ENCODE results near the gene PRDM10. TPM values are rescaled to one million over a fixed set of nuclear protein-coding genes. Genes with fewer than 3 reads are reported as not detected.

Gene PRDM10
- total RNA-seq, 4 donors from 2014 or later, result 7.8 to 18.6 (median 9.7) TPM

- Histone ChIP-seq H3K27me3 (no peaks in the 10 kb centered on the region), H3K36me3 (peaks cover 49 to 55% of the 10 kb centered on the region in 2 donors), H3K27ac (peak overlapping the region; percentile 16 to 98 (median 79)), H3K9me3 (no peaks in the 10 kb centered on the region), H3K4me3 (replicated peaks in 1 of 3) (no peak overlapping the region), H3K4me1 (peaks cover 22 to 38% of the 10 kb centered on the region in 2 donors)
- intact Hi-C loops (cut with DNase I), result no loop called here
- peak; percentile 49 to 57 for DNase-seq
- TF ChIP-seq POLR2A (IDR thresholded peaks at IDR 0.05), result peak in 1 of 2 donors; percentile 39
- no peak for TF ChIP-seq CTCF (IDR thresholded peaks at IDR 0.05)
- WGBS, 2 donors, result 41 to 52% methylated on average over 3 of the region's 3 CpGs
Observed at GRCh38 chr11:129866311-129866710, 136.3 kb downstream of the PRDM10 start.

DNA sequence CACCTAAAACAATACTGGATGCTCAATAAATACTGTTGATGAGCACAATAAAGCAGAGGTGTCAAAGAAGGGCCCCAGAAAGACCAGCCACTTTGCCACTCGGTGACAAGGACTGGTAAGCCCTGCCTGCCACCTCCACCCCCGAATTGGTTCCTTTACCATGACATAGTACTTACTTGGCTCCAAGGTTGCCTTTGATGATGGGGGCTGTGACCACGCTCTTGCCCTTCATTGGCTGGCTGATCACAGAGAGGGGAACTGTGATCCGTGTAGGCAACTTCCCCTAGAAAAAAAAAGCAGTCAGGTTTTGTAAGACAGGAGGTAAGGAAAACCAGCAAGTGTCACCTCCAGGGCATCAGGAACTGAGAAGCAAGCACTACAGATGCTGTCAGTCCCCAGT is 136.9 kb downstream of the PRDM10 start:
- H3K36me3 ChIP-seq, result peaks cover 43 to 50% of the 10 kb centered on the region in 2 donors
- intact Hi-C loops (cut with DNase I), result no loop called here

DNA sequence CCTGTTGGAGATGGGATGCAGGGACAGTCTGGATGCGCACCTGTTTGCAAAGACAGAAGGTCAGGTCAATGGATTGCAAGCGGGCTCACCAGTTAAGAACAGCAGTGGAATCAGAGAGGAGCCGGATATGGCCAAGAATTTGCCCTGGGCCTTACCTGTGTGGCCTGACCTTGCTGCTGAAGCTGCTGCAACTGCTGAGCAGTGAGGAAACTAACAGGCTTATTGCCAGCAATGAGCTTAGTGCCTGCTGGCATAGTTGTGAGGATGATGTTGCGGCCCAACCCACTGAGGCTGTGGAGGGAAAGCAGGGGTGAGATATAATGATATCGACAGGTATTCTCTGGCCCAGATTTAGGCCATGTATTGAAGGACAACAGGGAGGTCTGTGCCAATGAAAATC is 137.8 kb downstream of the PRDM10 start:
- TF ChIP-seq CTCF (IDR thresholded peaks at IDR 0.05) (no peak), POLR2A (IDR thresholded peaks at IDR 0.05) (no peak)
- intact Hi-C loops (cut with DNase I), result no loop called here

More for the DNA sequence above, 136.9 kb downstream of the PRDM10 start:
- DNase-seq, result no peak
- Histone ChIP-seq H3K9me3 (no peaks in the 10 kb centered on the region), H3K4me1 (peaks cover 26 to 42% of the 10 kb centered on the region in 2 donors), H3K27me3 (no peaks in the 10 kb centered on the region), H3K27ac (peak overlapping the region; percentile 16 to 98 (median 79)), H3K4me3 (replicated peaks in 1 of 3) (no peak overlapping the region)
- WGBS, 2 donors, result 79 to 83% methylated on average over 4 of the region's 4 CpGs
- TF ChIP-seq CTCF (IDR thresholded peaks at IDR 0.05) (no peak), POLR2A (IDR thresholded peaks at IDR 0.05) (no peak)

GRCh38 chr11:129861702-129862522 is 140.7 kb downstream of the PRDM10 start:
- whole genome bisulfite sequencing, 2 donors, result 54 to 61% methylated on average over 16 of the region's 16 CpGs
- peak; percentile 13 to 94 for TF ChIP-seq POLR2A (IDR thresholded peaks at IDR 0.05)
- TF ChIP-seq CTCF (IDR thresholded peaks at IDR 0.05), result peak in 1 of 6 experiments; percentile 18
- Histone ChIP-seq H3K36me3 (peaks cover 19 to 23% of the 10 kb centered on the region in 2 donors), H3K9me3 (no peaks in the 10 kb centered on the region), H3K27me3 (no peaks in the 10 kb centered on the region), H3K4me3 (replicated peaks in 1 of 3) (peak overlapping the region in 1 of 3 donors; percentile 12), H3K27ac (peak overlapping the region; percentile 85 to 98 (median 96)), H3K4me1 (peaks cover 20 to 47% of the 10 kb centered on the region in 2 donors)
- DNase-seq, result peak; percentile 97
- intact Hi-C loops (cut with DNase I), result no loop called here

More for the DNA sequence above, 137.8 kb downstream of the PRDM10 start:
- WGBS, 2 donors, result 90 to 98% methylated on average over 5 of the region's 5 CpGs
- peak overlapping the region in 2 of 3 donors; percentile 79 to 98 for H3K27ac ChIP-seq
- no peak for DNase-seq
- no peak overlapping the region for H3K4me3 ChIP-seq (replicated peaks in 1 of 3)
- no peaks in the 10 kb centered on the region for H3K27me3 ChIP-seq
- peaks cover 34 to 41% of the 10 kb centered on the region in 2 donors for H3K36me3 ChIP-seq
- H3K9me3 ChIP-seq, result no peaks in the 10 kb centered on the region
- H3K4me1 ChIP-seq, result peaks cover 26 to 50% of the 10 kb centered on the region in 2 donors

DNA sequence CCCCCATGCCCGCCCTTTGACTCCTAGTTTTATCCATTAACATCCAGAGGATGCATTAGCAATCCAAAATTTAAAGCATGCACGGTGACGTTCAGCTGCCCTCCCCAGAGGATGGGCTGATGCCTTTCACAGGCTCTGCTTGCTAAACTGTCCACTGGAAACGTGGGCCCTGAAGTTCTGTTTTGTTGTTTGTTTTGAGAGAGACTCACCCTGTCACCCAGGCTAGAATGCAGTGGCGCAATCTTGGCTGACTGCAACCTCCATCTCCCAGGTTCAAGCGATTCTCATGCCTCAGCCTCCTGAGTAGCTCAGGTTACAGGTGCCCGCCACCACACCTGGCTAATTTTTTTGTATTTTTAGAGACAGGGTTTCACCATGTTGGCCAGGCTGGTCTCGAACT is 146.6 kb downstream of the PRDM10 start:
- intact Hi-C loops (cut with DNase I), result no loop called here
- H3K4me1 ChIP-seq, result peaks cover 15 to 39% of the 10 kb centered on the region in 2 donors
- no peaks in the 10 kb centered on the region for H3K36me3 ChIP-seq
- H3K9me3 ChIP-seq, result no peaks in the 10 kb centered on the region
- no peak for TF ChIP-seq POLR2A (IDR thresholded peaks at IDR 0.05)
- no peak overlapping the region for H3K4me3 ChIP-seq (replicated peaks in 1 of 3)
- DNase-seq, result no peak
- no peak overlapping the region for H3K27ac ChIP-seq
- 87 to 92% methylated on average over 8 of the region's 8 CpGs for WGBS, 2 donors
- H3K27me3 ChIP-seq, result no peaks in the 10 kb centered on the region
